Glutamatergic neuron (in vitro differentiated cells): ENCODE measurements around the gene COASY. TPM values are rescaled to one million over a fixed set of nuclear protein-coding genes. Genes with fewer than 3 reads are reported as not detected.

ENCODE experiments used
- DNase-seq: peaks from one replicate; pipeline ENCODE4 v3.0.0; 2022
- H3K27ac Mint-ChIP-seq: one replicate; pipeline ENCODE4 v1.8.0; 2020; ENCODE audit warnings: mild to moderate bottlenecking, mixed read lengths, inconsistent platforms; ENCODE audit not compliant: unreplicated experiment
- H3K27me3 Mint-ChIP-seq: one replicate; pipeline ENCODE4 v1.8.0; 2020; ENCODE audit warnings: mild to moderate bottlenecking, moderate library complexity, mixed read lengths, inconsistent platforms; ENCODE audit not compliant: unreplicated experiment
- H3K36me3 Mint-ChIP-seq: one replicate; pipeline ENCODE4 v1.8.0; 2020; ENCODE audit warnings: mild to moderate bottlenecking, mixed read lengths, inconsistent platforms; ENCODE audit not compliant: unreplicated experiment
- H3K4me1 Mint-ChIP-seq: one replicate; pipeline ENCODE4 v1.8.0; 2020; ENCODE audit warnings: mild to moderate bottlenecking, low read depth, mixed read lengths, inconsistent platforms; ENCODE audit not compliant: unreplicated experiment
- H3K4me3 Mint-ChIP-seq: one replicate; pipeline ENCODE4 v1.8.0; 2020; ENCODE audit warnings: mild to moderate bottlenecking, mixed read lengths, inconsistent platforms; ENCODE audit not compliant: unreplicated experiment
- H3K9me3 Mint-ChIP-seq: one replicate; pipeline ENCODE4 v1.8.0; 2020; ENCODE audit warnings: mild to moderate bottlenecking, moderate library complexity, mixed read lengths, inconsistent platforms; ENCODE audit not compliant: unreplicated experiment
- total RNA-seq: library from RNA; stranded (reverse); fragmentation: NEBNext Ultra II Directional; extraction: Animal tissue kit (Norgen Biotek cat#: 25700); gene quantifications from one replicate; pipeline ENCODE4 v1.2.1, GENCODE V29; 2021; ENCODE audit not compliant: unreplicated experiment
- TF ChIP-seq, protein P1 (sequence below): fragments of 200-600 bp; sonication (generic); IDR thresholded peaks from one replicate; pipeline ENCODE4 v1.5.0; 2021; ENCODE audit not compliant: partially characterized antibody, unreplicated experiment

COASY gene
- total RNA-seq, 1 donor from 2014 or later, result 57.4 TPM

DNA sequence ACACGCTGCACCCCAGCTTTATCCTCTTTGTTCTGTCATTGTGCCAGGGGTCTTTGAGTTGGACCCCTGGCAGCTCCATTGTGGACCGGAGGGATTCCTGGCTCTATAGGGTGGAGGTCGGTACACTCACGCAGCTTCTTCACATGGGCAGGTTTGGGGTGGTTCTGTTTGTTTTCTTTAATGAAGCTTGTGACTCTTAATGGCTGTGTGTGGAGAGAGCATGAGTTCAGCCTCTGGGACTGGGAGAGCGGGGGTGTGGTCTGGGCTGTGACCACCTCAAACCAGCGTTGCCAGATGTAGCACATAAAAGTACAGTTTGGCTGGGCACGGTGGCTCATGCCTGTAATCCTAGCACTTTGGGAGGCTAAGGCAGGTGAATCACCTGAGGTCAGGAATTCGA is 47.1 kb upstream of the COASY start:
- no peak overlapping the region for H3K27ac Mint-ChIP-seq
- TF ChIP-seq, protein P1, sequence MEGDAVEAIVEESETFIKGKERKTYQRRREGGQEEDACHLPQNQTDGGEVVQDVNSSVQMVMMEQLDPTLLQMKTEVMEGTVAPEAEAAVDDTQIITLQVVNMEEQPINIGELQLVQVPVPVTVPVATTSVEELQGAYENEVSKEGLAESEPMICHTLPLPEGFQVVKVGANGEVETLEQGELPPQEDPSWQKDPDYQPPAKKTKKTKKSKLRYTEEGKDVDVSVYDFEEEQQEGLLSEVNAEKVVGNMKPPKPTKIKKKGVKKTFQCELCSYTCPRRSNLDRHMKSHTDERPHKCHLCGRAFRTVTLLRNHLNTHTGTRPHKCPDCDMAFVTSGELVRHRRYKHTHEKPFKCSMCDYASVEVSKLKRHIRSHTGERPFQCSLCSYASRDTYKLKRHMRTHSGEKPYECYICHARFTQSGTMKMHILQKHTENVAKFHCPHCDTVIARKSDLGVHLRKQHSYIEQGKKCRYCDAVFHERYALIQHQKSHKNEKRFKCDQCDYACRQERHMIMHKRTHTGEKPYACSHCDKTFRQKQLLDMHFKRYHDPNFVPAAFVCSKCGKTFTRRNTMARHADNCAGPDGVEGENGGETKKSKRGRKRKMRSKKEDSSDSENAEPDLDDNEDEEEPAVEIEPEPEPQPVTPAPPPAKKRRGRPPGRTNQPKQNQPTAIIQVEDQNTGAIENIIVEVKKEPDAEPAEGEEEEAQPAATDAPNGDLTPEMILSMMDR, result no peak

DNA sequence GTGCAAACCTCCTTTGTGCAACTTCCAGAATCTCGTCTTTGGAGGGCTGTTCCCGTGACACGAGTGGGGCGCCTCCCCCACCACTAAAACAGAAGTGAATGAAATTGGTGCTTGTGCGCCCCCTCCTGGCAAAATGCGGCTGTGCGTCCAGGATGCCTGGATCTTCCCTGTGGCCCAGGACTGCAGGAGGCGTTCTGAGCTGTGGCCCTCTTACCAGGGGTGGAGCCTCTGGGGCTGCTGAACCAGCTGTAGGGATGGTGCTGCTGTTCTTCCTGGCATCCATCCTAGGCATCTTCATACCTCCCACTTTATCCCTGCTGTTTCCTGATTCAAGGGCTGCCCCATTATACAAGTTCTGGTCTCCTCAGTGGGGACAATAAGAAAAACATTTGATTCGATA is 44.4 kb upstream of the COASY start:
- peaks cover 3% of the 10 kb centered on the region for H3K27me3 Mint-ChIP-seq
- peaks cover 3% of the 10 kb centered on the region for H3K9me3 Mint-ChIP-seq
- peak overlapping the region; percentile 20 for H3K4me3 Mint-ChIP-seq
- H3K36me3 Mint-ChIP-seq, result no peaks in the 10 kb centered on the region
- TF ChIP-seq, protein P1, result peak; percentile 89
- peaks cover 34% of the 10 kb centered on the region for H3K4me1 Mint-ChIP-seq
- H3K27ac Mint-ChIP-seq, result no peak overlapping the region
- DNase-seq, result peak; percentile 77

More for the DNA sequence above, 47.1 kb upstream of the COASY start:
- DNase-seq, result no peak
- Mint-ChIP-seq H3K36me3 (peaks cover 12% of the 10 kb centered on the region), H3K27me3 (no peaks in the 10 kb centered on the region), H3K9me3 (peaks cover 9% of the 10 kb centered on the region), H3K4me1 (peaks cover 18% of the 10 kb centered on the region), H3K4me3 (no peak overlapping the region)

DNA sequence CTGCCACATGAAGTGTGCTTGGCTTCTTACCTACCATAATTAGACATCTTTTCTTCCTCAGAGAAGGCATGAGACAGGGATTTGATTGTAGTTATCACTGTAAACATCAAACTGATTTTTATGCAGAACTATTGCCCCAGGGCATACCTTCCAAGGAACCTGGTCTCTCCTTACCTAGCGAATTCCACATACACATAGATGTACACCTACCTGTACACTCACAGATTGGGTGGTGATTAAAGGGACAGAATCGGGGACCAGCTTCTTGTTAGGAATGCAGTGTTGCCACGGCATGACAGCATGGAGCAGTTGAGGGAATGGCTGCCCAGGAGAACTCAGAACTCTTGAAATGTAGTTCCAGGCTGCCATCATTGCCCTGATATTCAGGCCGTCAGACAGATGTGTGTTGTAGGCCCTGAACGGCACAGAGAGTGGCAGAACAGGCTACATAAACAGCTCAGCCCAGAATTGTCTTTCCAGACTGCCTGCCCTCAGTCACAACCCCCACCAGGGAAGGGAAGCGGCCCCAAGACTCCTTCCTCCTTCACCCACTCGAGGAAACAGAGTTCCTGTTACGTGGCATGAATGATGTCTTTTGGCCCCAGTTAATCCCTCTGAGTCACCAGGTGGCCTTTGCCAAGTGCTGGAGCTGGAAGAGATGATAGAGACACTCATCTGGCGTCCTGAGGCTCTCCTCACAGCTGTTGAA is 43.7 kb upstream of the COASY start:
- Mint-ChIP-seq H3K27ac (peak overlapping the region; percentile 66), H3K36me3 (no peaks in the 10 kb centered on the region), H3K4me1 (peaks cover 34% of the 10 kb centered on the region), H3K9me3 (peaks cover 4% of the 10 kb centered on the region), H3K27me3 (peaks cover 3% of the 10 kb centered on the region), H3K4me3 (peak overlapping the region; percentile 47)
- DNase-seq, result no peak
- TF ChIP-seq, protein P1, result no peak

DNA sequence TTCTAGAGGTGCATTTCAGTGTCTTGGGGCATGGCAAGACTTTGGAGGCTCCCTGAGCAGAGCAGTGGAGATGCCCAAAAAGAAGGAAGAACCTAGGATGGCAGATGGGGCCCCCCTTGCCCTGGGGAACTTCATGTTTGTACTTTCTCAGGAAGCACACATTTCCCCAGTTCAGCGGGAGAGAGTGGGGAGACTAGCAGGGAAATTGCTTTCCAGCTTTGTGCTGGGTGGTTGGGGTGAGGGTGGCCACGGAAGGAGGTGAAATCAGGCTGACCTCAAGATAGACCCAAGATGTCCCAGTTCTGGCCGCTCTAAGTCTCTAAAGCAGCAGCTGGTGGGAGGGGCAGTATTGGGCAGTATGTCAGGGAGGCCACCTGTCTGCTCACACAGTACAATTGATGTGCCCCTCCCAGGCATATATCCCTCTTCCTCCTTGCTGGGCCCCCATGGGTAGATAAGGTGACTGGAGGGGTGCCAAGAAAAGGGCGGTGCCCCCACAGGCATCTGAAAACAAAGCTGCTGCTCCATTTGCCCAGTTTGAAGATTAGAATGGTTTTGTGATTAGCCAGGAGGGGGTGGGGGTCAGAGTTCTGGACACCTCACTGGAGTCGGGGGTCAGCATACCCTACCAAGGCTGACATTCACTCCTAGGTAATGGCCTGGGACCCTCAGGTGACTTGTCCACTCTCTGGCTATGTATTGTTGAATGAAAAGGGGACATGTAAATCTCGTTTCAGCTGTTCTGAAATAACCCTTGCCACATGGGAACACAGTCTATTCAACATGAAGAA is 43.0 kb upstream of the COASY start:
- peaks cover 4% of the 10 kb centered on the region for H3K9me3 Mint-ChIP-seq
- H3K4me1 Mint-ChIP-seq, result peaks cover 34% of the 10 kb centered on the region
- peak overlapping the region; percentile 44 for H3K27ac Mint-ChIP-seq
- H3K27me3 Mint-ChIP-seq, result peaks cover 3% of the 10 kb centered on the region
- H3K4me3 Mint-ChIP-seq, result peak overlapping the region; percentile 47
- no peaks in the 10 kb centered on the region for H3K36me3 Mint-ChIP-seq
- TF ChIP-seq, protein P1, result no peak
- no peak for DNase-seq
